Stomach (tissue), 4 donors: Measurements from ENCODE around the gene GPR108.

Experiments
- POLR2A ChIP-seq, 4 donors: fragments of 450-650 bp; IDR thresholded peaks; one replicate each; pipeline ENCODE4 v1.6.1; 2016; ENCODE audit warnings: antibody characterized with exemption in 4 of 4, control low read depth in 2 of 4, mild to moderate bottlenecking in 1 of 4, moderate library complexity in 1 of 4
- POLR2AphosphoS5 ChIP-seq, 3 donors: sonication (generic); formaldehyde crosslinking; IDR thresholded peaks; one replicate each; pipeline ENCODE4 v1.6.1; 2016; ENCODE audit warnings: antibody characterized with exemption in 3 of 3
- TF ChIP-seq, protein P1 (sequence below), 7 experiments: fragments of 450-650 bp in 4 of 7; fragments of 200-600 bp in 3 of 7; sonication (generic) in 3 of 7; IDR thresholded peaks; one replicate each; pipeline ENCODE4 v1.5.1; 2016 to 2019; ENCODE audit warnings: antibody characterized with exemption in 7 of 7, control low read depth in 2 of 7, mild to moderate bottlenecking in 1 of 7

DNA sequence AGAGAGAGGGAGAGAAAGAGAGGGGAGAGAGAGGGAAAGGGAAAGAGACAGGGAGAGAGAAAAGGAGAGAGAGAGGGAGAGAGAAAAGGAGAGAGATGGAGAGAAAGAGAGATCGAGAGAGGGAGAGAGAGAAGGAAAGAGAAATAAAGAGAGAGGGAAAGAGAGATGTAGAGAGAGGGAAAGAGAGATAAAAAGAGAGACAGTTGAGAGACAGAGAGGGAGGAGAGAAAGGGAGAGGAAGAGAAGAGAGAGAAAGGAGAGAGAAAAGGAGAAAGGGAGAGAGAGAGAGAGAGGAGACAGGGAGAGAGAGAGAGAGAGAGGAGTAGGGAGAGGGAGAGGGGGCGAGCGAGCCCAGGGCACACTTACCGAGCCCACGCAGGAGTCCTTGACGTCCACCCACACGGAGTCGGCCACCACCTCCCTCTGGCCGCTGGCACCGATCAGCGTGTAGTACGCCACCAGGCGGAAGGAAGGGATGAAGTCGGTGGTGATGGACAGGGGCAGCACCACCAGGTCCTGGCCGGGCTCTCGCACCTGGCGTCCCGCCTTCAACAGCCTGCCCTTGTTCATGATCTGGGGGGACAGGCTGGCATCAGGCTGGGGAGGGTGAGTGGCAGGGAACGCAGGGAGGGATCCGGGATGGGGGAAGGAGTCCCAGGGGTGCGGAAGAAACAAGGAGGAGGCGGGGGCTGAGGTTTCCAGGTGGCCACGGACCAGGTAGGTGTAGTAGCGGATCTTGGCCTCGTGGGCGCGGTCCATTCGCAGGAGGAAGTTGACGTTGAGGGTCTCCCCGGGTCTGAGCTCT lies 26.9 kb downstream of the GPR108 start:
- TF ChIP-seq POLR2AphosphoS5 (IDR thresholded peaks at IDR 0.05): no peak
- TF ChIP-seq, protein P1, sequence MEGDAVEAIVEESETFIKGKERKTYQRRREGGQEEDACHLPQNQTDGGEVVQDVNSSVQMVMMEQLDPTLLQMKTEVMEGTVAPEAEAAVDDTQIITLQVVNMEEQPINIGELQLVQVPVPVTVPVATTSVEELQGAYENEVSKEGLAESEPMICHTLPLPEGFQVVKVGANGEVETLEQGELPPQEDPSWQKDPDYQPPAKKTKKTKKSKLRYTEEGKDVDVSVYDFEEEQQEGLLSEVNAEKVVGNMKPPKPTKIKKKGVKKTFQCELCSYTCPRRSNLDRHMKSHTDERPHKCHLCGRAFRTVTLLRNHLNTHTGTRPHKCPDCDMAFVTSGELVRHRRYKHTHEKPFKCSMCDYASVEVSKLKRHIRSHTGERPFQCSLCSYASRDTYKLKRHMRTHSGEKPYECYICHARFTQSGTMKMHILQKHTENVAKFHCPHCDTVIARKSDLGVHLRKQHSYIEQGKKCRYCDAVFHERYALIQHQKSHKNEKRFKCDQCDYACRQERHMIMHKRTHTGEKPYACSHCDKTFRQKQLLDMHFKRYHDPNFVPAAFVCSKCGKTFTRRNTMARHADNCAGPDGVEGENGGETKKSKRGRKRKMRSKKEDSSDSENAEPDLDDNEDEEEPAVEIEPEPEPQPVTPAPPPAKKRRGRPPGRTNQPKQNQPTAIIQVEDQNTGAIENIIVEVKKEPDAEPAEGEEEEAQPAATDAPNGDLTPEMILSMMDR (IDR thresholded peaks at IDR 0.05): no peak
- no peak for TF ChIP-seq POLR2A (IDR thresholded peaks at IDR 0.05)
